WI38 (cell line): ENCODE results near the gene TPCN1.

ENCODE experiments used
- H3K4me3 ChIP-seq: 2 replicates; pipeline ENCODE4 v1.5.1; 2011; ENCODE audit warnings: low read depth, mild to moderate bottlenecking, control low read depth, low read length
- CTCF ChIP-seq: IDR thresholded peaks from 2 replicates; pipeline ENCODE4 v1.5.1; 2012; ENCODE audit warnings: low read depth, mild to moderate bottlenecking, control low read depth, low read length

TPCN1 gene

GRCh38 chr12:113318046-113318656 is 96.9 kb downstream of the TPCN1 start:
- TF ChIP-seq CTCF: no peak
- H3K4me3 ChIP-seq: no peak overlapping the region

DNA sequence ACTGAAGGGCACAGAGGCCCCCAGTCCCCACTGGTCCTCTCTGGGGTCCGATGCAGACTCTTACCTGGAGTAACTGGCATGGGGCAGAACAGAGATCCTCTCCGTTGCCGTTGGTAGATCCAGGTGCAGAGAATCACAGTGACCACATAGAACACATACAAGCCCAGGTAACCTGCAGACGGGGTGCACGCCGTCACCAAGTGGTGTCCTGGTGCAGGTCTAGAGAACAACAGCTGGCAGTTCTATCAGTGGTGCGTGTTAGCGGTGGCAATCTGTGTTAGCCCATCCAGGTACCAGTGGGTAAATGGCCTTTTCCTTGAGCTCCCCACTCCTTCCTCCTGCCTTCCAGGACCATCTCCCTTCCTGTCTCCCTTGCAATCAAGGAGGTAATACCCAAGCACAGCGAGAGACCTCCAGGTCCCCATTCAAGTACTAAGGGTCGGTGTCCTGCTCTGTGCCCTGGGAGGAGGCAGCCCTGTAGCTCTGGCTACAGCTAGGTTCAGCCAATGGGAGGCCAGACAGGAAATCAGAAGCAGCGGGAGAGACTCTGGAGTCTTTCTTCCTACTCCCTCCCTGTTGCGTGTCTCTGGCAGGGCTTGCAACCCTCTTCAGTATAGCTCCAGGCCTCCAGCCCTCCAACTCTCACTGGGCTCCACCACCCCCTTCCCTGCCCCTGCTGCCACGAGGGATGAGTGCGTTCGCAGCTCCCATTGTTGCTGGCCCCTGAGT is 97.8 kb downstream of the TPCN1 start:
- no peak for TF ChIP-seq CTCF
- H3K4me3 ChIP-seq: no peak overlapping the region

- H3K4me3 ChIP-seq: no peak overlapping the region
- no peak for TF ChIP-seq CTCF
Observed at GRCh38 chr12:113320401-113320800, 99.1 kb downstream of the TPCN1 start.

DNA sequence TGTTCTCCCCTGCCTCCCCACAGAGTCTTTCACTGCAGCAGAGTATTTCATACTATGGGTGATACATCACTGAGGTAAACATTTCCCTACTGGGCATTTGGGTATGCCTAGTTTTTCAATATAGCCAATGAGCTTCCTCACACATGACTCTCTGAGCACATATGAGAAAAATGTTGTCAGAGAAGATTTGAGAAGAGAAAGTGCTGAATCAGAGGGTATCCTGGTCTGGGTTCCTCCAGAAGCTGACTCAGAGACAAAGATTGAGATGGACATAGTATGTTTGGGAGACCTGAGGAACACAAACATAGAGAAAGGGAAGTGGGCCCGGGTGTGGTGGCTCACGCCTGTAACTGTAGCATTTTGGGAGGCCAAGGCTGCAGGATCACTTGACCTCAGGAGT is 101.1 kb downstream of the TPCN1 start:
- no peak overlapping the region for H3K4me3 ChIP-seq
- no peak for TF ChIP-seq CTCF

DNA sequence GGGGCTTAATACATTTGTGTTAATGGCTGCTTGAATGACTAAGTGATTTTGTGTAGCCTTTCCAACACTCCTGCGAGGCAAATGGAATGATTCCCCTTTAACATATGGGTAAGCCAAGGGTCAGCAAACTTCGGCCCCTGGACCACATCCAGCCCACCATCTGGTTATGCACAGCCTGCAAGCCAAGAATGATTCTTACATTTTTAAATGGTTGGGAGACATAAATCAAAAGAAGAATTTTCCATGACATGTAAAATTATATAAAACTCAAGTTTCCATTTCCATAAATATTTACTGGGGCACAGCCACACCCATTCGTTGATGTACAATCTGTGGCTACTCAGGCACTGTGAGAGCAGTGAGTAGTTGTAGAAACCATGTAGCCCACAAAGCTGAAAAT is 104.7 kb downstream of the TPCN1 start:
- no peak for TF ChIP-seq CTCF
- no peak overlapping the region for H3K4me3 ChIP-seq

- TF ChIP-seq CTCF: no peak
- H3K4me3 ChIP-seq: no peak overlapping the region
Observed at GRCh38 chr12:113326775-113327395, 105.6 kb downstream of the TPCN1 start.

DNA sequence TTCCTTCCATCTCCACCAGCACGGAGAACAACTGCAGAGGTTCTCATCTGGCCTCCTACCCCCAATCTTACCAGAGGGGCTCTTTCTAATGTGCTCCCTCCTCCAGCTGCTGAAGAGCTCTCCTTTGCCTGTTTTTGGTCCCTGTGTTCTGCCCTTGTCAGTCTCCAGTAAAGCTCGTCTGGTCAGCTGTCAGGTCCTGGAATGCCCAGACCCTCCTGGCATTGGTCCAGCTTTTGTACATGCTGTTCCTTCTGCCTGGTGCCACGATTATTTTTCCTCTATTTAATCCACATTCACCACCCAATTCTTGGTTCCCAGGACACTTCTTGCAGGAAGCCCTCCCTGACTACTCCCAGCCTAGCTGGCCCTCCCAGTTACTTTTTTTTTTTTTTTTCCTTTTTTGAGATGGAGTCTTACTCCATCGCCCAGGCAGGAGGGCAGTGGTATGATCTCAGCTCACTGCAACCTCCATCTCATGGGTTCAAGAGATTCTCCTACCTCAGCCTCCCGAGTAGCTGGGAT is 107.2 kb downstream of the TPCN1 start:
- H3K4me3 ChIP-seq: no peak overlapping the region
- no peak for TF ChIP-seq CTCF
